Measurements from ENCODE around the gene NOTUM. TPM values are rescaled to one million over a fixed set of nuclear protein-coding genes. Genes with fewer than 3 reads are reported as not detected.

Gene NOTUM
- total and polyA plus RNA-seq, 9 of the 15 experiments (the other 6 are each of a cell fraction or from before 2014, with no cell fraction given), result 0.03 to 14.0 (median 4.1) TPM

- peak; percentile 70 for TF ChIP-seq ZBTB40 (IDR thresholded peaks at IDR 0.05)
- no peak for TF ChIP-seq ZBTB40 (CRISPR knock-in tag; IDR thresholded peaks at IDR 0.05)
- no peak for TF ChIP-seq HNRNPL (IDR thresholded peaks at IDR 0.05; ENCODE audit: low read depth, low read length)
- TF ChIP-seq ESRRA (IDR thresholded peaks at IDR 0.05; ENCODE audit: borderline replicate concordance, low read depth), result peak; percentile 66
- peak in 2 of 3 experiments; percentile 8 to 32; a peak in 2 of 6 replicates for TF ChIP-seq CTCF (IDR thresholded peaks at IDR 0.05 in 2 of 3, conservative IDR thresholded peaks at IDR 0.05 in 1 of 3; ENCODE audit: insufficient read depth in 2 of 3, low read depth in 1 of 3, low read length in 3 of 3)
- TF ChIP-seq ZBTB33 (CRISPR knock-in tag; IDR thresholded peaks at IDR 0.05), result peak; percentile 45; the same call in 1 of the 2 replicates
- TF ChIP-seq TRIM25 (IDR thresholded peaks at IDR 0.05; ENCODE audit: borderline replicate concordance), result no peak
- no peak for TF ChIP-seq HDAC6 (IDR thresholded peaks at IDR 0.05; ENCODE audit: low read depth, low read length)
- TF ChIP-seq ZKSCAN1 (IDR thresholded peaks at IDR 0.05; ENCODE audit: low read depth, low read length), result no peak
These were observed 2.2 kb downstream of the NOTUM start (continued) for GRCh38 chr17:81958633-81959342.
